Measurements from ENCODE around the gene OSBPL1A.

Gene OSBPL1A

GRCh38 chr18:24296276-24296675, 101.3 kb downstream of the OSBPL1A start:
- H3K27ac ChIP-seq (ENCODE audit: poor library complexity, severe bottlenecking) = no peak overlapping the region
- no peak for DNase-seq (ENCODE audit: low spot score)
- no peak for ATAC-seq (ENCODE audit: low read depth)
- H3K27me3 ChIP-seq (ENCODE audit: insufficient read depth, poor library complexity, severe bottlenecking) = no peaks in the 10 kb centered on the region
- H3K36me3 ChIP-seq (ENCODE audit: low read depth) = no peaks in the 10 kb centered on the region
- H3K4me3 ChIP-seq (ENCODE audit: severe bottlenecking) = no peak overlapping the region
- TF ChIP-seq CTCF (IDR thresholded peaks at IDR 0.05; ENCODE audit: poor library complexity, severe bottlenecking) = no peak
- no peaks in the 10 kb centered on the region for H3K9me3 ChIP-seq (ENCODE audit: severe bottlenecking)
- no peaks in the 10 kb centered on the region for H3K4me1 ChIP-seq (ENCODE audit: insufficient read depth, poor library complexity, severe bottlenecking)

DNA sequence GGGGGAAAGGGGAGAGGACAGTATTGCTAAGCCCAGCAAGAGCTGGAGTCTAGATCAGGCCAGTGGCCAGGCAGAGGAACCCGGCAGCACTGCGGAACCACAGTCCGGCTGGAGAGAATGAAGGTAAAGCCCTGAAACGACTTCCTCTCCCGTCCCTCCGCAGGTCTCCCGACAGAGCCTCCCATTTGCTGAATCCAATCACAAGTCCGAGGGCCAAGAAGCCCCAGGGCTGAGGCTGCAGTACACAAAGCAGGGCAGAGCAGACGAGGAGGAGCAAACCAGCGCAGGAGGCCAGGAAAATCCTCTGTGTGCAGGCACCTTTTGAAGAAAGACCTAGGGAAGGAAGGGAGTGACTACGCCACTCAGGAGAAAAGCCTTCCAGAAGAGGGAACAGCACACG, 104.4 kb downstream of the OSBPL1A start:
- H3K36me3 ChIP-seq (ENCODE audit: low read depth) = no peaks in the 10 kb centered on the region
- no peaks in the 10 kb centered on the region for H3K27me3 ChIP-seq (ENCODE audit: insufficient read depth, poor library complexity, severe bottlenecking)
- no peak overlapping the region for H3K4me3 ChIP-seq (ENCODE audit: severe bottlenecking)
- no peak for TF ChIP-seq CTCF (IDR thresholded peaks at IDR 0.05; ENCODE audit: poor library complexity, severe bottlenecking)
- no peaks in the 10 kb centered on the region for H3K4me1 ChIP-seq (ENCODE audit: insufficient read depth, poor library complexity, severe bottlenecking)
- no peak for ATAC-seq (ENCODE audit: low read depth)
- no peaks in the 10 kb centered on the region for H3K9me3 ChIP-seq (ENCODE audit: severe bottlenecking)
- no peak overlapping the region for H3K27ac ChIP-seq (ENCODE audit: poor library complexity, severe bottlenecking)
- no peak for DNase-seq (ENCODE audit: low spot score)

- H3K27me3 ChIP-seq (ENCODE audit: insufficient read depth, poor library complexity, severe bottlenecking) = no peaks in the 10 kb centered on the region
- no peak for TF ChIP-seq CTCF (IDR thresholded peaks at IDR 0.05; ENCODE audit: poor library complexity, severe bottlenecking)
- no peaks in the 10 kb centered on the region for H3K36me3 ChIP-seq (ENCODE audit: low read depth)
- peaks cover 3% of the 10 kb centered on the region for H3K4me1 ChIP-seq (ENCODE audit: insufficient read depth, poor library complexity, severe bottlenecking)
- no peaks in the 10 kb centered on the region for H3K9me3 ChIP-seq (ENCODE audit: severe bottlenecking)
- H3K27ac ChIP-seq (ENCODE audit: poor library complexity, severe bottlenecking) = no peak overlapping the region
- H3K4me3 ChIP-seq (ENCODE audit: severe bottlenecking) = no peak overlapping the region
- no peak for ATAC-seq (ENCODE audit: low read depth)
- no peak for DNase-seq (ENCODE audit: low spot score)
These were observed 119.0 kb downstream of the OSBPL1A start for GRCh38 chr18:24278591-24278990.

GRCh38 chr18:24277516-24278195, 120.0 kb downstream of the OSBPL1A start:
- Histone ChIP-seq H3K9me3 (ENCODE audit: severe bottlenecking) (no peaks in the 10 kb centered on the region), H3K27me3 (ENCODE audit: insufficient read depth, poor library complexity, severe bottlenecking) (no peaks in the 10 kb centered on the region), H3K27ac (ENCODE audit: poor library complexity, severe bottlenecking) (no peak overlapping the region), H3K36me3 (ENCODE audit: low read depth) (no peaks in the 10 kb centered on the region), H3K4me3 (ENCODE audit: severe bottlenecking) (no peak overlapping the region), H3K4me1 (ENCODE audit: insufficient read depth, poor library complexity, severe bottlenecking) (peaks cover 12% of the 10 kb centered on the region)
- no peak for TF ChIP-seq CTCF (IDR thresholded peaks at IDR 0.05; ENCODE audit: poor library complexity, severe bottlenecking)
- DNase-seq (ENCODE audit: low spot score) (no peak), ATAC-seq (ENCODE audit: low read depth) (no peak)

GRCh38 chr18:24276994-24277393, 120.6 kb downstream of the OSBPL1A start:
- H3K36me3 ChIP-seq (ENCODE audit: low read depth) = no peaks in the 10 kb centered on the region
- ATAC-seq (ENCODE audit: low read depth) (no peak), DNase-seq (ENCODE audit: low spot score) (no peak)
- no peak for TF ChIP-seq CTCF (IDR thresholded peaks at IDR 0.05; ENCODE audit: poor library complexity, severe bottlenecking)
- H3K9me3 ChIP-seq (ENCODE audit: severe bottlenecking) = no peaks in the 10 kb centered on the region
- H3K4me1 ChIP-seq (ENCODE audit: insufficient read depth, poor library complexity, severe bottlenecking) = peaks cover 16% of the 10 kb centered on the region
- no peak overlapping the region for H3K4me3 ChIP-seq (ENCODE audit: severe bottlenecking)
- no peak overlapping the region for H3K27ac ChIP-seq (ENCODE audit: poor library complexity, severe bottlenecking)
- H3K27me3 ChIP-seq (ENCODE audit: insufficient read depth, poor library complexity, severe bottlenecking) = no peaks in the 10 kb centered on the region
